Measurements from ENCODE around the gene ALOX12B. TPM values are rescaled to one million over a fixed set of nuclear protein-coding genes. Genes with fewer than 3 reads are reported as not detected.

The ALOX12B gene
- total and polyA plus RNA-seq, 2 experiments from 2014 or later, result 0.16 to 1.4 TPM

GRCh38 chr17:8133941-8134340, 46.4 kb upstream of the ALOX12B start (continued):
- TF ChIP-seq ZNF462 (CRISPR knock-in tag; IDR thresholded peaks at IDR 0.05) (no peak), REST (IDR thresholded peaks at IDR 0.05; ENCODE audit: unreplicated experiment) (no peak), STAT1 (IDR thresholded peaks at IDR 0.05; ENCODE audit: unreplicated experiment) (no peak), CREB1 (CRISPR knock-in tag; IDR thresholded peaks at IDR 0.05; ENCODE audit: low read depth) (no peak), NANOG (IDR thresholded peaks at IDR 0.05; ENCODE audit: borderline replicate concordance) (no peak), CTCF (conservative IDR thresholded peaks at IDR 0.05; ENCODE audit: low read depth in 2 of 2) (no peak), ZNF331 (CRISPR knock-in tag; IDR thresholded peaks at IDR 0.05; ENCODE audit: low read depth) (no peak), ETS1 (IDR thresholded peaks at IDR 0.05) (no peak), POLR2AphosphoS5 (IDR thresholded peaks at IDR 0.05; ENCODE audit: low read depth) (no peak)

All from GM23338 (cell line).